Measurements from ENCODE around the gene MYO5A. TPM values are rescaled to one million over a fixed set of nuclear protein-coding genes. Genes with fewer than 3 reads are reported as not detected.

MYO5A gene
- total and polyA plus RNA-seq, 2 donors (not counting 3 experiments of a cell fraction or from before 2014, with no cell fraction given), result 31.9 to 91.9 TPM

DNA sequence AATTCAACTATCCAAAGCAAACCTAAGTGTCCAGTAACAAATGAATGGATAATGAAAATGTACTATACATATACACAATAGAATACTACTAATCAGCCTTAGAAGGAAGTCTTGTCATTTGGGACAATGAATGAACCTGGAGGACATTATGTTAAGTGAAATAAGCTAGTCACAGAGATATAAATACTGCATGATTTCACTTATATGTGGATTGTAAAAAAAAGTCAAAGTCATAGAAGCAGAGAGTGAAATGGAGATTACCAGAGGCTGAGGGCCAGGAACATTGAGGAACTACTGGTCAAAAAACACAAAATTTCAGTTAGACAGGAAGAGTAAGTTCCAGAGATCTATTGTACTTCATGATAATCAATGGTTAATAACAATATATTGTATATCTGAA, 33.6 kb downstream of the MYO5A start:
- H3K36me3 ChIP-seq (ENCODE audit: control insufficient read depth in 2 of 2, extremely low read depth in 1 of 2, insufficient read depth in 2 of 2, low read length in 2 of 2), result no peaks in the 10 kb centered on the region
- no peaks in the 10 kb centered on the region for H3K9me1 ChIP-seq (replicated peaks; ENCODE audit: control insufficient read depth, extremely low read depth, insufficient read depth, low read length)
- H3K27me3 ChIP-seq (ENCODE audit: control insufficient read depth in 2 of 2, insufficient read depth in 2 of 2, low read length in 2 of 2), result no peaks in the 10 kb centered on the region
- CTCF ChIA-PET, result interaction anchor here (1.1 kb wide), 1 partner anchor 31 kb away, joined by 4 read pairs; no protein-coding TSS in a partner anchor
- DNase-seq (ENCODE audit: low read depth, low spot score) (no peak), FAIRE-seq (no peak)
- no peak overlapping the region for H3K9ac ChIP-seq (replicated peaks; ENCODE audit: extremely low read depth, insufficient read depth, low read length)
- no peak overlapping the region for H3K4me3 ChIP-seq (replicated peaks in 1 of 3; ENCODE audit: insufficient read depth in 1 of 3, low read depth in 1 of 3, low read length in 3 of 3)
- peaks cover 73% of the 10 kb centered on the region for H3K79me2 ChIP-seq (ENCODE audit: control insufficient read depth, insufficient read depth, low read length)
- no peak overlapping the region for H3K4me2 ChIP-seq (ENCODE audit: insufficient read depth, low read length)
- H3K4me1 ChIP-seq (ENCODE audit: control insufficient read depth, extremely low read depth, insufficient read depth, low read length), result peaks cover 72% of the 10 kb centered on the region
- dilution Hi-C loops (cut with MboI; ENCODE audit: extremely low pct_ligation_motif_present, low sequenced_read_pairs) (no loop called here), intact Hi-C loops (cut with micrococcal nuclease) (loop anchor here (10.0 kb wide), 2 partner anchors 240 kb away; no protein-coding TSS in a partner anchor)
- no peak overlapping the region for H3K27ac ChIP-seq (ENCODE audit: insufficient read depth, low read depth, low read length)
- TF ChIP-seq FOS (IDR thresholded peaks at IDR 0.05; ENCODE audit: borderline replicate concordance, insufficient read depth, low read length), result no peak
- TF ChIP-seq POLR2AphosphoS5 (IDR thresholded peaks at IDR 0.05; ENCODE audit: insufficient read depth, low read depth, low read length), result no peak
- no peak for TF ChIP-seq MYC (IDR thresholded peaks at IDR 0.05; ENCODE audit: low read depth, low read length)
- TF ChIP-seq, protein P1, sequence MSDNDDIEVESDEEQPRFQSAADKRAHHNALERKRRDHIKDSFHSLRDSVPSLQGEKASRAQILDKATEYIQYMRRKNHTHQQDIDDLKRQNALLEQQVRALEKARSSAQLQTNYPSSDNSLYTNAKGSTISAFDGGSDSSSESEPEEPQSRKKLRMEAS (IDR thresholded peaks at IDR 0.05; ENCODE audit: insufficient read depth, insufficient read length), result no peak
- TF ChIP-seq GATA2 (IDR thresholded peaks at IDR 0.05; ENCODE audit: insufficient read depth, insufficient read length, low read depth, low read length), result no peak
- TF ChIP-seq, protein P2, sequence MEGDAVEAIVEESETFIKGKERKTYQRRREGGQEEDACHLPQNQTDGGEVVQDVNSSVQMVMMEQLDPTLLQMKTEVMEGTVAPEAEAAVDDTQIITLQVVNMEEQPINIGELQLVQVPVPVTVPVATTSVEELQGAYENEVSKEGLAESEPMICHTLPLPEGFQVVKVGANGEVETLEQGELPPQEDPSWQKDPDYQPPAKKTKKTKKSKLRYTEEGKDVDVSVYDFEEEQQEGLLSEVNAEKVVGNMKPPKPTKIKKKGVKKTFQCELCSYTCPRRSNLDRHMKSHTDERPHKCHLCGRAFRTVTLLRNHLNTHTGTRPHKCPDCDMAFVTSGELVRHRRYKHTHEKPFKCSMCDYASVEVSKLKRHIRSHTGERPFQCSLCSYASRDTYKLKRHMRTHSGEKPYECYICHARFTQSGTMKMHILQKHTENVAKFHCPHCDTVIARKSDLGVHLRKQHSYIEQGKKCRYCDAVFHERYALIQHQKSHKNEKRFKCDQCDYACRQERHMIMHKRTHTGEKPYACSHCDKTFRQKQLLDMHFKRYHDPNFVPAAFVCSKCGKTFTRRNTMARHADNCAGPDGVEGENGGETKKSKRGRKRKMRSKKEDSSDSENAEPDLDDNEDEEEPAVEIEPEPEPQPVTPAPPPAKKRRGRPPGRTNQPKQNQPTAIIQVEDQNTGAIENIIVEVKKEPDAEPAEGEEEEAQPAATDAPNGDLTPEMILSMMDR (IDR thresholded peaks at IDR 0.05; ENCODE audit: extremely low read depth in 1 of 2, insufficient read depth in 1 of 2, low read depth in 1 of 2, low read length in 2 of 2), result no peak
- no peak for TF ChIP-seq POLR2A (IDR thresholded peaks at IDR 0.05; ENCODE audit: low read depth, low read length)
- no peak for TF ChIP-seq EZH2 (IDR thresholded peaks at IDR 0.05; ENCODE audit: borderline replicate concordance, low read depth, low read length, severe bottlenecking)
- TF ChIP-seq JUN (IDR thresholded peaks at IDR 0.05; ENCODE audit: borderline replicate concordance, insufficient read depth, insufficient read length, low read depth), result no peak
- no peak overlapping the region for H2AFZ ChIP-seq (ENCODE audit: low read depth, low read length)
- POLR2A ChIA-PET, result no interaction called here
- H4K20me1 ChIP-seq (replicated peaks; ENCODE audit: control insufficient read depth, extremely low read depth, insufficient read depth, low read length), result no peaks in the 10 kb centered on the region
- BruUV-seq (replicated peaks), result no TSS peak
- H3K9me3 ChIP-seq (replicated peaks; ENCODE audit: control insufficient read depth, insufficient read depth, low read length), result no peaks in the 10 kb centered on the region

All from endothelial cell of umbilical vein (primary cell).